Measurements from ENCODE around the gene ZMYND19.

The ZMYND19 gene

GRCh38 chr9:137579259-137579604, 11.1 kb downstream of the ZMYND19 start:
- H3K36me3 ChIP-seq (ENCODE audit: control insufficient read depth, low read length), result peaks cover 78% of the 10 kb centered on the region
- no peak overlapping the region for H3K27ac ChIP-seq (ENCODE audit: low read depth, low read length)
- TF ChIP-seq EZH2phosphoT487 (IDR thresholded peaks at IDR 0.05; ENCODE audit: borderline replicate concordance, low read length) (no peak), CTCF (IDR thresholded peaks at IDR 0.05; ENCODE audit: low read depth, low read length, poor library complexity, severe bottlenecking) (no peak)
- no peaks in the 10 kb centered on the region for H3K27me3 ChIP-seq (ENCODE audit: control insufficient read depth, low read length)
- no peak overlapping the region for H3K4me3 ChIP-seq (ENCODE audit: low read length)
- peaks cover 38% of the 10 kb centered on the region for H3K4me1 ChIP-seq (ENCODE audit: control insufficient read depth, low read length)
- H4K20me1 ChIP-seq (ENCODE audit: control insufficient read depth, insufficient read depth, low read depth, low read length), result no peaks in the 10 kb centered on the region
- H3K9me2 ChIP-seq (replicated peaks; ENCODE audit: control insufficient read depth, low read length), result no peaks in the 10 kb centered on the region
- peaks cover 20% of the 10 kb centered on the region for H3F3A ChIP-seq (ENCODE audit: control insufficient read depth, insufficient read depth)
- H3K4me2 ChIP-seq (ENCODE audit: low read length), result peak overlapping the region; percentile 98; the same call in 1 of the 2 replicates
- peaks cover 56% of the 10 kb centered on the region for H3K79me2 ChIP-seq (ENCODE audit: control insufficient read depth, low read length)
- no peaks in the 10 kb centered on the region for H3K9me3 ChIP-seq (ENCODE audit: control insufficient read depth, insufficient read depth, low read length)

- H4K20me1 ChIP-seq (ENCODE audit: control insufficient read depth, insufficient read depth, low read depth, low read length), result no peaks in the 10 kb centered on the region
- no peaks in the 10 kb centered on the region for H3K9me2 ChIP-seq (replicated peaks; ENCODE audit: control insufficient read depth, low read length)
- H3K79me2 ChIP-seq (ENCODE audit: control insufficient read depth, low read length), result peaks cover 57% of the 10 kb centered on the region
Measured at GRCh38 chr9:137578518-137579258, 11.6 kb downstream of the ZMYND19 start, which contains the start of gene DPH7. TSS of gene DPH7 (minus strand) at chr9:137578925. CDS start at chr9:137578777, 148 bp downstream.

GRCh38 chr9:137575716-137576411, 14.4 kb downstream of the ZMYND19 start:
- Histone ChIP-seq H4K20me1 (ENCODE audit: control insufficient read depth, insufficient read depth, low read depth, low read length) (no peaks in the 10 kb centered on the region), H3K9me3 (ENCODE audit: control insufficient read depth, insufficient read depth, low read length) (no peaks in the 10 kb centered on the region), H3K27ac (ENCODE audit: low read depth, low read length) (peak overlapping the region; percentile 99), H3K9me2 (replicated peaks; ENCODE audit: control insufficient read depth, low read length) (no peaks in the 10 kb centered on the region), H3K4me2 (ENCODE audit: low read length) (peak overlapping the region; percentile 98), H3K4me1 (ENCODE audit: control insufficient read depth, low read length) (peaks cover 39% of the 10 kb centered on the region), H3K79me2 (ENCODE audit: control insufficient read depth, low read length) (peaks cover 63% of the 10 kb centered on the region), H3K36me3 (ENCODE audit: control insufficient read depth, low read length) (peaks cover 64% of the 10 kb centered on the region), H3K4me3 (ENCODE audit: low read length) (peak overlapping the region; percentile 87), H3K27me3 (ENCODE audit: control insufficient read depth, low read length) (no peaks in the 10 kb centered on the region), H3F3A (ENCODE audit: control insufficient read depth, insufficient read depth) (peaks cover 17% of the 10 kb centered on the region)
- TF ChIP-seq EZH2phosphoT487 (IDR thresholded peaks at IDR 0.05; ENCODE audit: borderline replicate concordance, low read length), result no peak
- TF ChIP-seq CTCF (IDR thresholded peaks at IDR 0.05; ENCODE audit: low read depth, low read length, poor library complexity, severe bottlenecking), result peak; percentile 57

More at GRCh38 chr9:137578518-137579258, 11.6 kb downstream of the ZMYND19 start, which contains the start of gene DPH7:
- TF ChIP-seq EZH2phosphoT487 (IDR thresholded peaks at IDR 0.05; ENCODE audit: borderline replicate concordance, low read length) (no peak), CTCF (IDR thresholded peaks at IDR 0.05; ENCODE audit: low read depth, low read length, poor library complexity, severe bottlenecking) (peak; percentile 91)
- peak within 1 kb of the TSS; percentile 98 for H3K4me2 ChIP-seq (ENCODE audit: low read length)
- peaks cover 20% of the 10 kb centered on the region for H3F3A ChIP-seq (ENCODE audit: control insufficient read depth, insufficient read depth)
- peak within 1 kb of the TSS; percentile 87 for H3K4me3 ChIP-seq (ENCODE audit: low read length)
- no peaks in the 10 kb centered on the region for H3K27me3 ChIP-seq (ENCODE audit: control insufficient read depth, low read length)
- H3K9me3 ChIP-seq (ENCODE audit: control insufficient read depth, insufficient read depth, low read length), result no peaks in the 10 kb centered on the region
- H3K27ac ChIP-seq (ENCODE audit: low read depth, low read length), result peak within 1 kb of the TSS; percentile 99
- H3K36me3 ChIP-seq (ENCODE audit: control insufficient read depth, low read length), result peaks cover 78% of the 10 kb centered on the region
- H3K4me1 ChIP-seq (ENCODE audit: control insufficient read depth, low read length), result peaks cover 39% of the 10 kb centered on the region
